ENCODE data around the gene TMPRSS6.
A peak's percentile ranks its signal among the peaks of the same experiment; 100 is the strongest.

The TMPRSS6 gene

GRCh38 chr22:37060801-37061610, 48.5 kb downstream of the TMPRSS6 start:
- in situ Hi-C loops (cut with MboI; ENCODE audit: low sequenced_read_pairs, unreplicated experiment) = no loop called here
- peak; percentile 77 for DNase-seq (ENCODE audit: low spot score)
- no peak for TF ChIP-seq CTCF (IDR thresholded peaks at IDR 0.05; ENCODE audit: borderline replicate concordance, control extremely low read depth, extremely low read depth, insufficient read depth, missing control alignments)

- no peak for TF ChIP-seq CTCF (IDR thresholded peaks at IDR 0.05; ENCODE audit: borderline replicate concordance, control extremely low read depth, extremely low read depth, insufficient read depth, missing control alignments)
- in situ Hi-C loops (cut with MboI; ENCODE audit: low sequenced_read_pairs, unreplicated experiment) = no loop called here
- DNase-seq (ENCODE audit: low spot score) = no peak
Measured at GRCh38 chr22:37059876-37060449, 49.5 kb downstream of the TMPRSS6 start.

GRCh38 chr22:37058917-37059701, 50.4 kb downstream of the TMPRSS6 start:
- TF ChIP-seq CTCF (IDR thresholded peaks at IDR 0.05; ENCODE audit: borderline replicate concordance, control extremely low read depth, extremely low read depth, insufficient read depth, missing control alignments) = no peak
- in situ Hi-C loops (cut with MboI; ENCODE audit: low sequenced_read_pairs, unreplicated experiment) = no loop called here
- no peak for DNase-seq (ENCODE audit: low spot score)

- no peak for DNase-seq (ENCODE audit: low spot score)
- TF ChIP-seq CTCF (IDR thresholded peaks at IDR 0.05; ENCODE audit: borderline replicate concordance, control extremely low read depth, extremely low read depth, insufficient read depth, missing control alignments) = no peak
- in situ Hi-C loops (cut with MboI; ENCODE audit: low sequenced_read_pairs, unreplicated experiment) = no loop called here
Measured at GRCh38 chr22:37057796-37058510, 51.6 kb downstream of the TMPRSS6 start.

GRCh38 chr22:37057226-37057625, 52.3 kb downstream of the TMPRSS6 start:
- in situ Hi-C loops (cut with MboI; ENCODE audit: low sequenced_read_pairs, unreplicated experiment) = no loop called here
- DNase-seq (ENCODE audit: low spot score) = no peak
- TF ChIP-seq CTCF (IDR thresholded peaks at IDR 0.05; ENCODE audit: borderline replicate concordance, control extremely low read depth, extremely low read depth, insufficient read depth, missing control alignments) = no peak

- in situ Hi-C loops (cut with MboI; ENCODE audit: low sequenced_read_pairs, unreplicated experiment) = no loop called here
- no peak for DNase-seq (ENCODE audit: low spot score)
- no peak for TF ChIP-seq CTCF (IDR thresholded peaks at IDR 0.05; ENCODE audit: borderline replicate concordance, control extremely low read depth, extremely low read depth, insufficient read depth, missing control alignments)
Measured at GRCh38 chr22:37056246-37056645, 53.3 kb downstream of the TMPRSS6 start.

Measured in GM13976 (cell line).